Mesenchymal stem cell (in vitro differentiated cells and primary cell): ENCODE results near the gene TXN.
"Not testable (repeated sequence)": the region's sequence is repeated elsewhere in the genome, so short reads cannot be mapped to it uniquely, and the experiment has no call there.

ENCODE experiments used
- DNase-seq: peaks from one replicate; pipeline ENCODE4 v3.0.0-alpha.2; 2013
- H2AFZ ChIP-seq: one replicate; pipeline ENCODE4 v1.6.1; 2013; ENCODE audit warnings: low read depth, mild to moderate bottlenecking, control low read depth, inconsistent platforms, low read length, moderate library complexity
- H2AK5ac ChIP-seq: 2 replicates; pipeline ENCODE4 v1.6.1; 2013; ENCODE audit warnings: low read length, moderate library complexity, mild to moderate bottlenecking, inconsistent platforms; ENCODE audit not compliant: severe bottlenecking
- H2BK120ac ChIP-seq: one replicate; pipeline ENCODE4 v1.6.1; 2013; ENCODE audit warnings: low read depth, mild to moderate bottlenecking, inconsistent platforms, low read length, moderate library complexity
- H2BK12ac ChIP-seq, 2 experiments: one replicate each; pipeline ENCODE4 v1.6.1; 2013; ENCODE audit warnings: inconsistent platforms in 2 of 2, low read length in 2 of 2, mild to moderate bottlenecking in 2 of 2, moderate library complexity in 2 of 2, control low read depth in 1 of 2
- H2BK15ac ChIP-seq: one replicate; pipeline ENCODE4 v1.6.1; 2013; ENCODE audit warnings: mild to moderate bottlenecking, low read depth, inconsistent platforms; ENCODE audit not compliant: poor library complexity, severe bottlenecking
- H2BK5ac ChIP-seq: 2 replicates; pipeline ENCODE4 v1.6.1; 2013; ENCODE audit warnings: low read depth, mild to moderate bottlenecking, low read length, control low read depth, inconsistent platforms; ENCODE audit not compliant: poor library complexity, severe bottlenecking
- H3K14ac ChIP-seq, 2 experiments: one replicate each; pipeline ENCODE4 v1.6.1; 2013; ENCODE audit warnings: inconsistent platforms in 2 of 2, low read length in 2 of 2, control low read depth in 1 of 2, mild to moderate bottlenecking in 1 of 2, moderate library complexity in 1 of 2
- H3K18ac ChIP-seq, 2 experiments: one replicate each; pipeline ENCODE4 v1.6.1; 2013; ENCODE audit warnings: inconsistent platforms in 2 of 2, low read length in 2 of 2, control low read depth in 1 of 2, low read depth in 1 of 2, mild to moderate bottlenecking in 1 of 2
- H3K23ac ChIP-seq, 2 experiments: one replicate each; pipeline ENCODE4 v1.6.1; 2013; ENCODE audit warnings: inconsistent platforms in 2 of 2, low read length in 2 of 2, mild to moderate bottlenecking in 2 of 2, moderate library complexity in 2 of 2, control low read depth in 1 of 2
- H3K27ac ChIP-seq: 2 replicates; pipeline ENCODE4 v1.5.1; 2013; ENCODE audit warnings: mild to moderate bottlenecking, moderate library complexity, low read length, control low read depth, inconsistent platforms; ENCODE audit not compliant: poor library complexity, severe bottlenecking
- H3K27me3 ChIP-seq, 2 experiments: 2 replicates each; pipeline versions ENCODE4 v1.6.1 to v1.7.0; 2013; ENCODE audit warnings: low read length in 2 of 2, mild to moderate bottlenecking in 2 of 2, moderate library complexity in 2 of 2, control low read depth in 1 of 2, inconsistent platforms in 1 of 2; ENCODE audit not compliant: control insufficient read depth in 1 of 2, insufficient read depth in 1 of 2
- H3K36me3 ChIP-seq, 2 experiments: 2 replicates each; pipeline versions ENCODE4 v1.6.1 to v1.7.0; 2013; ENCODE audit warnings: low read length in 2 of 2, control low read depth in 1 of 2, inconsistent platforms in 1 of 2, low read depth in 1 of 2, mild to moderate bottlenecking in 1 of 2; ENCODE audit not compliant: insufficient read depth in 2 of 2, control insufficient read depth in 1 of 2
- H3K4ac ChIP-seq, 2 experiments: one replicate each; pipeline ENCODE4 v1.6.1; 2013; ENCODE audit warnings: inconsistent platforms in 2 of 2, low read length in 2 of 2, mild to moderate bottlenecking in 2 of 2, moderate library complexity in 2 of 2, control low read depth in 1 of 2, low read depth in 1 of 2
- H3K4me1 ChIP-seq: 2 replicates; pipeline ENCODE4 v1.6.1; 2013; ENCODE audit warnings: low read depth, low read length, control low read depth; ENCODE audit not compliant: control insufficient read depth, insufficient read depth
- H3K4me2 ChIP-seq: 2 replicates; pipeline ENCODE4 v1.6.1; 2013; ENCODE audit warnings: low read length, mild to moderate bottlenecking, inconsistent platforms; ENCODE audit not compliant: poor library complexity, severe bottlenecking
- H3K4me3 ChIP-seq, 2 experiments: 2 replicates each; pipeline versions ENCODE4 v1.5.1 to v1.7.0; 2013; ENCODE audit warnings: low read length in 2 of 2, mild to moderate bottlenecking in 2 of 2, control low read depth in 1 of 2, low read depth in 1 of 2; ENCODE audit not compliant: insufficient read depth in 1 of 2
- H3K79me1 ChIP-seq: replicated peaks from 2 replicates; pipeline ENCODE4 v1.6.1; 2013; ENCODE audit warnings: mild to moderate bottlenecking, control low read depth, low read length, inconsistent platforms; ENCODE audit not compliant: poor library complexity, severe bottlenecking
- H3K9ac ChIP-seq: 2 replicates; pipeline ENCODE4 v1.7.0; 2013; ENCODE audit warnings: mild to moderate bottlenecking, low read length, moderate library complexity
- H3K9me3 ChIP-seq: 2 replicates; pipeline ENCODE4 v1.7.0; 2013; ENCODE audit warnings: mild to moderate bottlenecking, low read length; ENCODE audit not compliant: control insufficient read depth
- H4K8ac ChIP-seq: one replicate; pipeline ENCODE4 v1.6.1; 2013; ENCODE audit warnings: inconsistent platforms, mild to moderate bottlenecking, low read length, moderate library complexity
- H4K91ac ChIP-seq: one replicate; pipeline ENCODE4 v1.6.1; 2013; ENCODE audit warnings: mild to moderate bottlenecking, low read length, inconsistent platforms
- WGBS: methylation state at CpG from one replicate; pipeline ENCODE4 v1.1.7; 2013; ENCODE audit warnings: mixed read lengths; 5-methylcytosine and 5-hydroxymethylcytosine counted together

TXN gene

GRCh38 chr9:110207071-110207641, 49.2 kb downstream of the TXN start:
- H2AFZ ChIP-seq: no peak overlapping the region
- no peak overlapping the region for H3K18ac ChIP-seq
- H3K9me3 ChIP-seq: no peaks in the 10 kb centered on the region
- no peak overlapping the region for H2BK120ac ChIP-seq
- H3K4ac ChIP-seq: no peak overlapping the region
- no peaks in the 10 kb centered on the region for H3K79me1 ChIP-seq
- H2AK5ac ChIP-seq: no peak overlapping the region
- no peak overlapping the region for H4K91ac ChIP-seq
- no peak overlapping the region for H3K9ac ChIP-seq
- H3K4me3 ChIP-seq: no peak overlapping the region
- H2BK12ac ChIP-seq: no peak overlapping the region
- H3K27ac ChIP-seq: no peak overlapping the region
- no peak overlapping the region for H3K4me2 ChIP-seq
- no peak overlapping the region for H2BK5ac ChIP-seq
- H3K14ac ChIP-seq: no peak overlapping the region
- no peak for DNase-seq
- H2BK15ac ChIP-seq: no peak overlapping the region
- no peak overlapping the region for H4K8ac ChIP-seq
- 88% methylated on average over 6 of the region's 6 CpGs for WGBS
- no peaks in the 10 kb centered on the region for H3K4me1 ChIP-seq
- H3K27me3 ChIP-seq: peaks cover 16 to 31% of the 10 kb centered on the region in 2 experiments
- H3K36me3 ChIP-seq: no peaks in the 10 kb centered on the region
- no peak overlapping the region for H3K23ac ChIP-seq

- WGBS: 94% methylated on average over 1 of the region's 1 CpG
- no peaks in the 10 kb centered on the region for H3K79me1 ChIP-seq
- no peak for DNase-seq
These were observed 49.9 kb downstream of the TXN start for GRCh38 chr9:110206389-110206788.

GRCh38 chr9:110205612-110206011, 50.7 kb downstream of the TXN start:
- H2BK12ac ChIP-seq: not testable (repeated sequence)
- WGBS: 82% methylated on average over 5 of the region's 5 CpGs

More at GRCh38 chr9:110206389-110206788, 49.9 kb downstream of the TXN start:
- Histone ChIP-seq H4K8ac (no peak overlapping the region), H3K27me3 (peaks cover 16 to 31% of the 10 kb centered on the region in 2 experiments), H2BK15ac (no peak overlapping the region), H2BK120ac (no peak overlapping the region), H3K4me2 (no peak overlapping the region), H2AFZ (no peak overlapping the region), H3K27ac (no peak overlapping the region), H3K4me1 (no peaks in the 10 kb centered on the region), H3K4ac (no peak overlapping the region), H3K4me3 (no peak overlapping the region), H2BK12ac (no peak overlapping the region), H3K9ac (no peak overlapping the region), H4K91ac (no peak overlapping the region), H3K18ac (no peak overlapping the region), H3K14ac (no peak overlapping the region), H3K23ac (no peak overlapping the region), H2BK5ac (no peak overlapping the region), H3K36me3 (no peaks in the 10 kb centered on the region), H2AK5ac (no peak overlapping the region), H3K9me3 (no peaks in the 10 kb centered on the region)

GRCh38 chr9:110202232-110202631, 54.1 kb downstream of the TXN start:
- H3K36me3 ChIP-seq: no peaks in the 10 kb centered on the region
- H3K27me3 ChIP-seq: peaks cover 11 to 25% of the 10 kb centered on the region in 2 experiments
- no peak overlapping the region for H3K14ac ChIP-seq
- WGBS: 91% methylated on average over 6 of the region's 6 CpGs
- DNase-seq: no peak
- no peak overlapping the region for H3K4ac ChIP-seq
- H3K27ac ChIP-seq: no peak overlapping the region
- H3K79me1 ChIP-seq: no peaks in the 10 kb centered on the region
- H3K4me1 ChIP-seq: no peaks in the 10 kb centered on the region
- no peak overlapping the region for H3K4me2 ChIP-seq
- H3K9ac ChIP-seq: no peak overlapping the region
- H2BK5ac ChIP-seq: no peak overlapping the region
- H3K18ac ChIP-seq: no peak overlapping the region
- no peak overlapping the region for H3K23ac ChIP-seq
- no peak overlapping the region for H3K4me3 ChIP-seq
- H4K91ac ChIP-seq: no peak overlapping the region
- H2AK5ac ChIP-seq: no peak overlapping the region
- H2BK15ac ChIP-seq: no peak overlapping the region
- H2BK120ac ChIP-seq: no peak overlapping the region
- no peak overlapping the region for H4K8ac ChIP-seq
- H2BK12ac ChIP-seq: no peak overlapping the region
- H3K9me3 ChIP-seq: no peaks in the 10 kb centered on the region
- H2AFZ ChIP-seq: no peak overlapping the region

More at GRCh38 chr9:110205612-110206011, 50.7 kb downstream of the TXN start:
- H4K91ac ChIP-seq, H2BK15ac ChIP-seq, H3K4me2 ChIP-seq, H3K36me3 ChIP-seq, H3K14ac ChIP-seq, H3K23ac ChIP-seq, H3K4me1 ChIP-seq, H2BK5ac ChIP-seq, H2AFZ ChIP-seq, H3K4ac ChIP-seq, H3K4me3 ChIP-seq, H3K27ac ChIP-seq, H3K9ac ChIP-seq, DNase-seq, H4K8ac ChIP-seq, H2BK120ac ChIP-seq, H2AK5ac ChIP-seq, H3K18ac ChIP-seq, H3K79me1 ChIP-seq, H3K9me3 ChIP-seq: not testable (repeated sequence)
- H3K27me3 ChIP-seq: peaks cover 16 to 36% of the 10 kb centered on the region in 2 experiments
